ENCODE results near the gene UCP2.
"Not testable (repeated sequence)": the region's sequence is repeated elsewhere in the genome, so short reads cannot be mapped to it uniquely, and the experiment has no call there.

Gene UCP2

GRCh38 chr11:73936047-73936446 is 46.6 kb downstream of the UCP2 start:
- DNase-seq, result not testable (repeated sequence)

DNA sequence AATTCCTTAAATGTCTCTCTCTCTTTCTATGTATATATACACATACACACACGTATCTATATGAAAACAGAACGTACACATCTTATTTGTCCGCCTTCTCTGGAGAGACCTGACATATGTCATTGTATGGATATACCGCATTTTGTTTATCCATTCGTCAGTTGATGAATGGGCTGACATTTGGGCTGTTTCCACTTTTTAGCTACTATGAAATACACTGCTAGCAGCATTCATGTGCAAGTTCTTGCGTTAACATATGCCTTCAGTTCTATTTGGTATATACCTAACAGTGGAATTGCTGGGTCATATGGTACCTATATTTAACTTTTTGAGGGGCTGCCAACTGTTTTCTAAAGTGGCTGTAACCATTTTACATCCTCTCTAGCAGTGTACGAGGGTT is 49.9 kb downstream of the UCP2 start:
- no peak for DNase-seq

DNA sequence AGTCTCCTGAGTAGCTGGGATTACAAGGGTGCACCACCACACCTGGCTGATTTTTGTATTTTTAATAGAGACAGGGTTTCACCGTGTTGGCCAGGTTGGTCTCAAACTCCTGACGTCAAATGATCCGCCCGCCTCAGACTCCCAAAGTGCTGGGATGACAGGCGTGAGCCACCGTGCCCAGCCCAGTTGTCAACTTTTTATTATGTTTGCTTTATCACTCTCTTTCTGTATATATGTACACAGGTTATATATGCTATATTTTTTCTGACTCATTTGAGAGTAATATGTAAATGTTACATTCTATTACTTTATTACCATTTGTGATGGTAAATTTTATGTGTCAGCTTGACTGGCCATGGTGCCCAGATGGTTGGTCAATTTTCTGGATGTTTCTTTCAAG is 50.7 kb downstream of the UCP2 start:
- no peak for DNase-seq

- DNase-seq, result peak; percentile 40
These were observed 51.5 kb downstream of the UCP2 start for GRCh38 chr11:73931039-73931645.

DNA sequence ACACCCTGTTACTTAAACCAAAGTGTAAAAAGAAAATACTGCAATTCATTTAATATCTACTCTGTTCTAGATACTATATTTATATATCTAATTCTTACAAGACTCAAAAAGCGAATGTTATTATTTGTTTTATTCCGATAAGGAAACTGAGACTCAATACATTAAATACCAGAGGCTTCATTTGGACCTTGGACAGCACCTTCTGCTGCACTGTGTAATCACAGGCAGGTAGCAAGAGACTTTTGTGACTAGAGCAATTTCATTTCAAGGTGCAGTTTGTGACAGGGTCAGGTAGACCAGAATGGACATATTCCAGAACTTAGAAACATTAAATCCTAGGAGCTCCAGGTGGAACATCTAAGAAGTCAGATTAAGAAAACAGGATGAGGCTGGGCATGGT is 53.3 kb downstream of the UCP2 start:
- DNase-seq, result no peak
